ENCODE measurements around the gene GAB2. TPM values are rescaled to one million over a fixed set of nuclear protein-coding genes. Genes with fewer than 3 reads are reported as not detected.

The GAB2 gene
- polyA plus RNA-seq, 2 donors: 6.2 to 6.6 TPM

DNA sequence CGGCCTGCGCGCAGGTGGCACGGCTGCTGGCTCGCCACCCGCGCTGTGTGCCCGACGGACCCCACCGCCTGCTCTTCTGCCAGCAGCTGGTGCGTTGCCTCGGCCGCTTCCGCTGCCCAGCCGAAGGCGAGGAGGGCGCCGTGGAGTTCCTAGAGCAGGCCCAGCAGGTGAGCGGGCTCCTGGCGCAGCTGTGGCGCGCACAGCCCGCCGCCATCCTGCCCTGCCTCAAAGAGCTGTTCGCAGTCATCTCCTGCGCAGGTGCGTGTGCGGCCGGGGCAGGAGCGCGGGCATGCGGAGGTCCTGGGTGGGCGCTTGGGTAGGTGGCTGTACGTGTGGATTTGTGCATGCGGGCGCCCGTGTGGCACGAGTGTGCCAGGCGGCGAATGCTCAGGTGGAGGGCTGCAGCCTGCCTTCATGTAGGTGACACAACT is 220.9 kb downstream of the GAB2 start:
- peaks cover 0 to 28% of the 10 kb centered on the region in 2 donors for H3K36me3 ChIP-seq (ENCODE audit: control insufficient read depth in 2 of 2, insufficient read depth in 2 of 2, low read length in 1 of 2)
- H3K27ac ChIP-seq (ENCODE audit: low read depth in 2 of 2, low read length in 1 of 2): no peak overlapping the region
- H3K9me3 ChIP-seq (ENCODE audit: control insufficient read depth in 2 of 2, insufficient read depth in 1 of 2, low read depth in 1 of 2, low read length in 1 of 2): no peaks in the 10 kb centered on the region
- no peak overlapping the region for H3K4me3 ChIP-seq (ENCODE audit: low read depth in 1 of 2, low read length in 2 of 2)
- peaks cover 0 to 3% of the 10 kb centered on the region in 2 donors for H3K4me1 ChIP-seq (ENCODE audit: control insufficient read depth in 2 of 2, insufficient read depth in 2 of 2, low read length in 1 of 2)
- 85 to 90% methylated on average over 40 of the region's 40 CpGs for WGBS, 2 donors
- no peaks in the 10 kb centered on the region for H3K27me3 ChIP-seq (ENCODE audit: control insufficient read depth in 1 of 2, insufficient read depth in 2 of 2, low read length in 2 of 2)

DNA sequence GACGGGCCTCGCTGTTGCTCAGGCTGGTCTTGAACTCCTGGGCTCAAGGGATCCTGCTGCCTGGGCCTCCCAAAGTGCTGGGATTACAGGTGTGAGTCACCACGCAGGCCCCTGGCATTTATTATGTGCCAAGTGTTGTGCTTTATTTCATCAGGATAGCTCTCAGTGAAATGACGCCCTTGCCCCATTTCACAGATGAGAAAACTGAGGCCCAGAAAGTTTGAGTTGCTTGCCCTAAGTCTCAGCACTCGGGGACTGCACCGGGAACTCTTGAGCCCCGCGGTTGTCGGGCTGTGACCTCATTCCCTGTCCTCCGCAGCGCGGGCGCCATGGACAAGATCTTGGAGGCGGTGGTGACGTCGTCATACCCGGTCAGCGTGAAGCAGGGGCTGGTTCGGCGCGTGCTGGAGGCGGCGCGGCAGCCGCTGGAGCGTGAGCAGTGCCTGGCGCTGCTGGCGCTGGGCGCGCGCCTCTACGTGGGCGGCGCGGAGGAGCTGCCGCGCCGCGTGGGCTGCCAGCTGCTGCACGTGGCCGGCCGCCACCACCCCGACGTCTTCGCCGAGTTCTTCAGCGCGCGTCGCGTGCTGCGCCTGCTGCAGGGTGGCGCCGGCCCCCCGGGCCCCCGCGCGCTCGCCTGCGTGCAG is 221.6 kb downstream of the GAB2 start:
- Histone ChIP-seq H3K4me1 (ENCODE audit: control insufficient read depth in 2 of 2, insufficient read depth in 2 of 2, low read length in 1 of 2) (peaks cover 0 to 3% of the 10 kb centered on the region in 2 donors), H3K36me3 (ENCODE audit: control insufficient read depth in 2 of 2, insufficient read depth in 2 of 2, low read length in 1 of 2) (peaks cover 0 to 25% of the 10 kb centered on the region in 2 donors), H3K9me3 (ENCODE audit: control insufficient read depth in 2 of 2, insufficient read depth in 1 of 2, low read depth in 1 of 2, low read length in 1 of 2) (no peaks in the 10 kb centered on the region), H3K27ac (ENCODE audit: low read depth in 2 of 2, low read length in 1 of 2) (no peak overlapping the region), H3K27me3 (ENCODE audit: control insufficient read depth in 1 of 2, insufficient read depth in 2 of 2, low read length in 2 of 2) (no peaks in the 10 kb centered on the region), H3K4me3 (ENCODE audit: low read depth in 1 of 2, low read length in 2 of 2) (no peak overlapping the region)
- WGBS, 2 donors: 71 to 74% methylated on average over 52 to 60 of the region's 60 CpGs

DNA sequence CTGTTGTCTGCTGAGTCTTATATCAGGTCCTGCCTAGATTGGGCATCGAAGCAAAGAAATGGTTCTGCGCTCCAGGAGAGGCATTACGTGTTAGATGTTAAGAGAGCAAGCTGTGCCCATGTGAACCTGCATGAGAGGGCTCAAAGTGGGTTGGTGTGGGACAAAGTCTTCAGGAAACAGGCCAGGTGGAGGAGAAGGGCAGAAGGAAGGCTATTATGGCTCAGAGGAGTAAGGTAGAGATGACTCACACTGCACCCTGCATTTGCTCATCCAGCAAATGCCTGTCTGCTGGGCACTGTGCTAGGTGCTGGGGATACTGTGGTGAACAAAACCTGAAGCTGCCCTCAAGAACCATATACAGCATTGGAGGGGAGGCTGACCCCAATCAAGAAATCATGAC is 223.1 kb downstream of the GAB2 start:
- 76 to 97% methylated on average over 3 of the region's 3 CpGs for WGBS, 2 donors
- H3K27ac ChIP-seq (ENCODE audit: low read depth in 2 of 2, low read length in 1 of 2): no peak overlapping the region
- H3K4me3 ChIP-seq (ENCODE audit: low read depth in 1 of 2, low read length in 2 of 2): no peak overlapping the region
- H3K4me1 ChIP-seq (ENCODE audit: control insufficient read depth in 2 of 2, insufficient read depth in 2 of 2, low read length in 1 of 2): peaks cover 4 to 7% of the 10 kb centered on the region in 2 donors
- H3K36me3 ChIP-seq (ENCODE audit: control insufficient read depth in 2 of 2, insufficient read depth in 2 of 2, low read length in 1 of 2): peaks cover 0 to 18% of the 10 kb centered on the region in 2 donors
- H3K27me3 ChIP-seq (ENCODE audit: control insufficient read depth in 1 of 2, insufficient read depth in 2 of 2, low read length in 2 of 2): no peaks in the 10 kb centered on the region
- H3K9me3 ChIP-seq (ENCODE audit: control insufficient read depth in 2 of 2, insufficient read depth in 1 of 2, low read depth in 1 of 2, low read length in 1 of 2): no peaks in the 10 kb centered on the region

DNA sequence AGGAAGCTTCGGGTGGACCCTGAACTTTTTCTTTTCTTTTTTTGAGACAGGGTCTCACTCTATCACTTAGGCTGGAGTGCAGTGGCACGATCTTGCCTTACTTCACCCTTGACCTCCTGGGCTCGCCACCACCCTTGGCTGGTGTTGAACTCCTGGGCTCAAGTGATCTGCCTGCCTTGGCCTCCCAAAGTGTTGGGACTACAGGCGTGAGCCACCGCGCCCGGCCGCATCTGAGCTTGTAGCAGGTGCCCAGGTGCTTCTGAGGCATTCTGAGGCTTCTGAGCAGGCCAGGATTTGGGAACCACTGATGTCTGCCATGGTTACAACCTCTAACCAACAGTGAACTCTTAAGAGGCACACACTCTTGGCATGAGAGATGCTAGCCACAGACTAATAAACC is 223.8 kb downstream of the GAB2 start:
- Histone ChIP-seq H3K27ac (ENCODE audit: low read depth in 2 of 2, low read length in 1 of 2) (no peak overlapping the region), H3K4me3 (ENCODE audit: low read depth in 1 of 2, low read length in 2 of 2) (no peak overlapping the region), H3K27me3 (ENCODE audit: control insufficient read depth in 1 of 2, insufficient read depth in 2 of 2, low read length in 2 of 2) (no peaks in the 10 kb centered on the region), H3K36me3 (ENCODE audit: control insufficient read depth in 2 of 2, insufficient read depth in 2 of 2, low read length in 1 of 2) (peaks cover 0 to 18% of the 10 kb centered on the region in 2 donors), H3K9me3 (ENCODE audit: control insufficient read depth in 2 of 2, insufficient read depth in 1 of 2, low read depth in 1 of 2, low read length in 1 of 2) (no peaks in the 10 kb centered on the region), H3K4me1 (ENCODE audit: control insufficient read depth in 2 of 2, insufficient read depth in 2 of 2, low read length in 1 of 2) (peaks cover 4 to 10% of the 10 kb centered on the region in 2 donors)
- WGBS, 2 donors: 93 to 96% methylated on average over 8 of the region's 8 CpGs

DNA sequence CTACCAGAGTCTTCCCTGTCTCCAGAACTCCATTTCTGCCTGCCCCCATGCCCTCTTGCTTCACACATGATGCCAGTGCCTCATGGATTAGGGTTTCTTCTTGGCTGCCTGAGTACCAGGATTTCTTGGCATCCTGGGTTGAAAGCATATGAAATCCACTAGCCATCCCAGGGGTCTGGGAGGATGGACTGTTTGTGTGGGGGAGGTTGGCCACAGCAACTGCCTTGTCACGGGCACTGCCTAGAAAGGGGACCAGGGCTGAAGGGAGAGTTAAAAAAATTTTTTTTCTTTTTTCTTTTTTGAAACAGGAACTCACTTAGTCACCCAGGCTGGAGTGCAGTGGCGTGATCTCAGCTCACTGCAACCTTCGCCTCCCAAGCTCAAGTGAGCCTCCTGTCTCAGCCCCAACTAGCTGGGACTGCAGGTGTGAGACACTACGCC is 224.7 kb downstream of the GAB2 start:
- H3K27me3 ChIP-seq (ENCODE audit: control insufficient read depth in 1 of 2, insufficient read depth in 2 of 2, low read length in 2 of 2): no peaks in the 10 kb centered on the region
- peaks cover 0 to 10% of the 10 kb centered on the region in 2 donors for H3K36me3 ChIP-seq (ENCODE audit: control insufficient read depth in 2 of 2, insufficient read depth in 2 of 2, low read length in 1 of 2)
- H3K4me3 ChIP-seq (ENCODE audit: low read depth in 1 of 2, low read length in 2 of 2): no peak overlapping the region
- no peaks in the 10 kb centered on the region for H3K9me3 ChIP-seq (ENCODE audit: control insufficient read depth in 2 of 2, insufficient read depth in 1 of 2, low read depth in 1 of 2, low read length in 1 of 2)
- WGBS, 2 donors: 84 to 87% methylated on average over 4 of the region's 4 CpGs
- no peak overlapping the region for H3K27ac ChIP-seq (ENCODE audit: low read depth in 2 of 2, low read length in 1 of 2)
- peaks cover 4 to 10% of the 10 kb centered on the region in 2 donors for H3K4me1 ChIP-seq (ENCODE audit: control insufficient read depth in 2 of 2, insufficient read depth in 2 of 2, low read length in 1 of 2)

DNA sequence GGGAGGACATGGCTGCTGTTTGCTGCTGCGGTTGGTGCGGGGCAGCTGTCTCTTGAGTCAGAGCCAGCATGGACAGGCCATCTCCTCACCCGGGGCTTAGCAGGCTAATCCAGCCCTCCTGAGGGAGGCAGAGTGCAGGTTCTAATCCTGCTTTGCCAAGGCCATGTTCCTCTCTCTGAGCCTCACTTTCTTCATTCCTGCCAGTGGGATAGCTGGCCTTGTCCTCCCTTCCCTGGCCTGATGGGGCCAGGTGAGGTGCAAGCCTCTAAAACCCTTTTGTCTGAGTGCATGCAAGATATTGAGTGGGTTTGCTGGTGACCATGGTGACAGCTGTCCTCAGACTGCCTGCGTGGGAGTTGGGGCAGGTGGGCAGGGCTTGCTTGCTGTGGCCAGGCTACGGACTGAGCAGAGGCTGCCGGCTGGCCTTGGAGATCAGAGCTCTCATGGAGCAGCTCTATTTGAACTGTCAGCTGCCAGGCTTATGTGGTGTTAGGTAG is 225.3 kb downstream of the GAB2 start:
- H3K4me1 ChIP-seq (ENCODE audit: control insufficient read depth in 2 of 2, insufficient read depth in 2 of 2, low read length in 1 of 2): peaks cover 8 to 12% of the 10 kb centered on the region in 2 donors
- no peak overlapping the region for H3K4me3 ChIP-seq (ENCODE audit: low read depth in 1 of 2, low read length in 2 of 2)
- 68 to 80% methylated on average over 6 of the region's 6 CpGs for WGBS, 2 donors
- no peaks in the 10 kb centered on the region for H3K27me3 ChIP-seq (ENCODE audit: control insufficient read depth in 1 of 2, insufficient read depth in 2 of 2, low read length in 2 of 2)
- peaks cover 0 to 7% of the 10 kb centered on the region in 2 donors for H3K36me3 ChIP-seq (ENCODE audit: control insufficient read depth in 2 of 2, insufficient read depth in 2 of 2, low read length in 1 of 2)
- no peaks in the 10 kb centered on the region for H3K9me3 ChIP-seq (ENCODE audit: control insufficient read depth in 2 of 2, insufficient read depth in 1 of 2, low read depth in 1 of 2, low read length in 1 of 2)
- no peak overlapping the region for H3K27ac ChIP-seq (ENCODE audit: low read depth in 2 of 2, low read length in 1 of 2)

DNA sequence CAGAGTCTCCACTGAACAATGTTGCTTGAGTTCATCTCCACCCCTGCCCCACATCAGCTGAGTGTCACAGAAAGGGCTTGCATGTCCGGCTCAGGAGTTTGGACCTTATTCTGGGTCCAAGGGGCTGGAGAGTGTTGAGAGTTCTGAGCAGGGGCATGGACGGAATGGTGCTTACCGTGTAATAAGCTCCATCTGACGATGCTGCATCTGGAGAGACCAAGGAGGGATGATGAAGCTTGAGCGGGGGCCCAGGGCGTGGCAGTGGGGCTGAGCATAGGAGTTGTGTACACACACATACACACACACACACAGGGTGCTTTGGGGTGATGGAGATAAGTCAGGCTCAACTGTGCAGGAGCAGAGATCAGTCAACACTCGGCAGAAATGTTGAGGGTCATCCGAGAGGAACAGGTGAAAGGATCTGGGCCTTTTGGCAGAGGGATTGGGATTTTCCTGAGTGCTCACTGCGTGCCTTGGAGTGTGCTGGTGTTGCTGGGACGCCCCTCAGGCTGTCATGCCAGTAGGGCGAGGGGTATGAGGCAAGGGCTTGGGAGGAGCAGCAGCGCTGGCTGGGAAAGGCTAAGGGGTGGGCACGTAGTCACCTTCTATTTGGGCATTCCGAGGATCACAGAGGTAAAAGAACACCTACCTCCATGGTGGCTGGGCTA is 226.6 kb downstream of the GAB2 start:
- Histone ChIP-seq H3K9me3 (ENCODE audit: control insufficient read depth in 2 of 2, insufficient read depth in 1 of 2, low read depth in 1 of 2, low read length in 1 of 2) (no peaks in the 10 kb centered on the region), H3K4me1 (ENCODE audit: control insufficient read depth in 2 of 2, insufficient read depth in 2 of 2, low read length in 1 of 2) (peaks cover 11 to 14% of the 10 kb centered on the region in 2 donors), H3K27ac (ENCODE audit: low read depth in 2 of 2, low read length in 1 of 2) (no peak overlapping the region), H3K4me3 (ENCODE audit: low read depth in 1 of 2, low read length in 2 of 2) (no peak overlapping the region), H3K36me3 (ENCODE audit: control insufficient read depth in 2 of 2, insufficient read depth in 2 of 2, low read length in 1 of 2) (no peaks in the 10 kb centered on the region), H3K27me3 (ENCODE audit: control insufficient read depth in 1 of 2, insufficient read depth in 2 of 2, low read length in 2 of 2) (no peaks in the 10 kb centered on the region)
- WGBS, 2 donors: 87 to 90% methylated on average over 14 of the region's 14 CpGs

DNA sequence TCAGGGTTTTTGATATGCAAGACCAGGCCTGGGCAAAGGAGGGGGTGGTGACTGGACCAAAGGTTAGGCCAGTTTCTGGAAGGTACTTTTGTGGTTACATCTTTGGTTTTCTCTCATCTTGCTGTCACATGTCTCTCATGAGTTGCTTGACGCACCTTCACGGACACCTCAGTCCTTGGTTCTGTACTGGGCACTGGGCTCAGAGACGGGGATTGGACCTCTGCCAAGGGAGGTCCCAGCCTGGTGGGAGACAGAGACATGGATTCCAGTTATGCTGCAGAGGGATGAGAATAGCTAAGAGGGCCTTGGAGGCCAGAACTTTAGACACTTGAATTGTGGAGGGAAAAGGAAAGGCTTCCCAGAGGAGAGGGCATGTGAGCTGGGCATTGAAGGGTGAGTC is 227.2 kb downstream of the GAB2 start:
- Histone ChIP-seq H3K36me3 (ENCODE audit: control insufficient read depth in 2 of 2, insufficient read depth in 2 of 2, low read length in 1 of 2) (no peaks in the 10 kb centered on the region), H3K9me3 (ENCODE audit: control insufficient read depth in 2 of 2, insufficient read depth in 1 of 2, low read depth in 1 of 2, low read length in 1 of 2) (no peaks in the 10 kb centered on the region), H3K4me1 (ENCODE audit: control insufficient read depth in 2 of 2, insufficient read depth in 2 of 2, low read length in 1 of 2) (peaks cover 11 to 14% of the 10 kb centered on the region in 2 donors), H3K4me3 (ENCODE audit: low read depth in 1 of 2, low read length in 2 of 2) (no peak overlapping the region), H3K27me3 (ENCODE audit: control insufficient read depth in 1 of 2, insufficient read depth in 2 of 2, low read length in 2 of 2) (no peaks in the 10 kb centered on the region), H3K27ac (ENCODE audit: low read depth in 2 of 2, low read length in 1 of 2) (no peak overlapping the region)
- 63 to 64% methylated on average over 3 of the region's 3 CpGs for WGBS, 2 donors

DNA sequence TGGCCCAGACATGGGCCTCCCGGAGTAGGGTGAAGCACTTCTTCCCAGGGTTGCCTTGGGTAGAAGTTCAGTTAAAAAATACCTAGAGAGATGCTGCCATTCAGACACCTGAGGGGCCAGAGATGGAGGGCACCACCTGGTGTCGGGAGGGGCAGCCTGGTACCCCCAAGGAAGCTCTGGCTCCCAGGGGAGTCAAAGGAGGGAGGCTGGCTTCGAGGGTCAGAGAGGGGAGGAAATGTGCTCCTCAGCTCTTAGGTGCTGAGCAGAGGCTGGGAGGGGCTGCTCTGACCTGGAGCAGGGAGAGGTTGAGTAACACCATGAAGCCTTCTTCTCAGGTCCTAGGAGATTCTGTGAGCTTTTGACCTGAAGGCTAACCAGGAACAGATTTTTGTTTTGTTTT is 227.8 kb downstream of the GAB2 start:
- Histone ChIP-seq H3K27me3 (ENCODE audit: control insufficient read depth in 1 of 2, insufficient read depth in 2 of 2, low read length in 2 of 2) (no peaks in the 10 kb centered on the region), H3K9me3 (ENCODE audit: control insufficient read depth in 2 of 2, insufficient read depth in 1 of 2, low read depth in 1 of 2, low read length in 1 of 2) (no peaks in the 10 kb centered on the region), H3K4me3 (ENCODE audit: low read depth in 1 of 2, low read length in 2 of 2) (no peak overlapping the region), H3K36me3 (ENCODE audit: control insufficient read depth in 2 of 2, insufficient read depth in 2 of 2, low read length in 1 of 2) (no peaks in the 10 kb centered on the region), H3K27ac (ENCODE audit: low read depth in 2 of 2, low read length in 1 of 2) (no peak overlapping the region), H3K4me1 (ENCODE audit: control insufficient read depth in 2 of 2, insufficient read depth in 2 of 2, low read length in 1 of 2) (peaks cover 11 to 14% of the 10 kb centered on the region in 2 donors)
- WGBS, 2 donors: 50 to 54% methylated on average over 3 of the region's 3 CpGs
